NCI-H1417 (cell line): ENCODE measurements around the gene DHX15.

Experiments used
- DNase-seq, 3 experiments: peaks; one replicate each; lab custom pipeline; 2025; lab: John Stamatoyannopoulos, UW

The DHX15 gene

DNA sequence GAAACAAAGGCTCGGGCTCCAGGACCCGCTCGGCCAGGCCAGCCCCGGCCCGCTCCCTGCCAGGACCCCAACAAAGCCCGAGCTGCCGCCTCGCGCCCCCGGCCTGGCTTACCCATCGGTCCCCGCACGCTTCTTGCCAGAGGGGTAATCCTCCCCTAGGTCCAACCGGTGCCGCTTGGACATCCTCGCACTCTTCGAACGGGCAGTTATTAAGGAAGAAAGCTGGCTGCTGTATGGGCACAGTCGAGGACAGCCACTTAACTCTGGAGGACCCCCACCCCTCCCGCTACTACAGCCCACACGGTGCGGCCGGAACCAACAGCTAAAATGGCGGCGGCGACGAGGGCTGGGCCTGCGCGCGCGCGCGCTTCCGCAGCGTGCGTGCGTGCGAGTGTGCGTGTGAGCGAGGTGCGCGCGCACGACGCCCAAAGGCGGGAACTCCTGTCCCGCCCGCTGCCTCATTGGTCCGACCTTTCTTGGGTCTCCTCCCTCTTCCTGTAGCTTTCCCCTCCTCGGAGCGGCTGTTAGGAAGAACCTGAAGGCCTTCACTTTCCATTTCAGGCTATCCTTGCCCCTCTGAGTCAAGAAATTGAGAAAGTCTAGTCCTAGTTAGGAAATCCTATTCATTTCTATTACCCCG lies at the start of gene DHX15:
Gene DHX15 (minus strand): TSS at position 344 of the 640 bp plus-strand sequence. CDS start 161 bp downstream, at position 183.
- peak; percentile 95 to 99 (median 97) for DNase-seq

DNA sequence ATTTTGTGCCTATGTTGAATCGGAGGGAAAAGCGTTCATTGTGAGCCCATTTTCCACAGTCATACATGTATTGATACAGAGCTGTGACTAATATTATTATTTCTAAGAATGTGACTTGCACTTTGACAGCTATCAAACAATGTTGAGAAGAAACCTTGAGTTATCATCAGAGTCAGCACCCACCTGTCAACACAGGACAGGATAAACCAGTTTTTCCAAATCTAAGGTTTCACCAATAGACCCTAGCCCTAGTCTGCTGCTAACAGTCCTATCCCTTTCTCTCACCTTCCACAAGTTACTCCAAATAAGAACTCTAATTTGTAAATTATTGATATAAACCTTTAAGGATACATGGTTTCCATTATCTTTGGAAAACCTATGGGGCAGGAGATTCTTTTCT lies 47.7 kb upstream of the DHX15 start:
- DNase-seq: no peak

DNA sequence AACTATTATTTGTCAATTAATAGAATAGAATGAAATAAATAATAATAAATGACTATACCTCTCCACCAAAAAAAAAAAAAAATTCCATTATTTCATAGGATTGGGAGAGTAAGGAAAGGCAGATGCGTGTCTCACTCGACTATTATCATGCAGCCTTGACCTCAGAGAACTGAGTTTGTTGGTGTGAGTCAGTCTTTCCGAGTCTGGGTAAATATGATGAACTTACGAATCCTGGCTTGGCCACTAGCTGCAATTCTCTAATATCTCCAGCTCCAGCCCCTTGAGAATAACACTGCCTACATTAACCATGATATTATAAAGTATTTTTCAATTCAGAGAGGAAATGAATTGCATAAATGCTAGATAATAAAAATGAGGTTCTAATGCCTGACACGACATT lies 46.6 kb upstream of the DHX15 start:
- DNase-seq: no peak

DNA sequence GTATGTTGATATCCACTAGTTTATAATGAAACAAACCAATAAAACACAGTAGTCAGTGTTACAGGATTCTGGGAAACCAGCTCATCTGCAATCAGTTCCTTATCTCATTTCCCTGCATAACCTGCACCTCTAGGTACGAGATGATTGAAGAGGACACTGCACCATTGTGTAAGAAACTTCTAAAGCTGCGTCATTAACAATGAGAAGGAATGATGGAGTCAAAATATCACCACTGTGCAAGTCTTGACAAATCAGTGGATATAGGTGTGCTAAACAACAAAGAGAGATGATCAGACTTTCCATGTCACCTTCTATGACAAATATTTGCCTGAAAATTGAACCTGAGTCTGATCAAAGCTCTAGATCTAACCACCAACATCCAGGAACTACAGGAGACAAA lies 40.7 kb upstream of the DHX15 start:
- DNase-seq: no peak

DNA sequence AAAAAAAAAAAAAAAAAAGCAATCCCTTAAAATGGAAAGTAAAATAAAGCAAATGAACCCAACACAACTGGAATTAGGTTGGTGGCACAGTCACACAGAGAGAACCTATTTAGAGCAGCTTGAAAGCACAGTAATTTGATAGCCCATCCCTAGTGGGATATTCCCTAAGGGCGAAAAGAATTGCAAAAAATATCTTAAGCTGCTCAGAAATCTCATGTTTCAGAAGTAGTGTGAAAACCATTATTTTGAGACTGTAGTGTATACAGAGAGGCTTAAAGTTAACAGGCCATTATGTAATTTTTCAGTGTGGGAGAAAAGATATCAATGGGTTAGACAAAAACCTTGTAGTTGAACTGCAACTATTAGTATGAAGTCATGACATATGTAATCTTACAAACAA lies 40.0 kb upstream of the DHX15 start:
- no peak for DNase-seq

DNA sequence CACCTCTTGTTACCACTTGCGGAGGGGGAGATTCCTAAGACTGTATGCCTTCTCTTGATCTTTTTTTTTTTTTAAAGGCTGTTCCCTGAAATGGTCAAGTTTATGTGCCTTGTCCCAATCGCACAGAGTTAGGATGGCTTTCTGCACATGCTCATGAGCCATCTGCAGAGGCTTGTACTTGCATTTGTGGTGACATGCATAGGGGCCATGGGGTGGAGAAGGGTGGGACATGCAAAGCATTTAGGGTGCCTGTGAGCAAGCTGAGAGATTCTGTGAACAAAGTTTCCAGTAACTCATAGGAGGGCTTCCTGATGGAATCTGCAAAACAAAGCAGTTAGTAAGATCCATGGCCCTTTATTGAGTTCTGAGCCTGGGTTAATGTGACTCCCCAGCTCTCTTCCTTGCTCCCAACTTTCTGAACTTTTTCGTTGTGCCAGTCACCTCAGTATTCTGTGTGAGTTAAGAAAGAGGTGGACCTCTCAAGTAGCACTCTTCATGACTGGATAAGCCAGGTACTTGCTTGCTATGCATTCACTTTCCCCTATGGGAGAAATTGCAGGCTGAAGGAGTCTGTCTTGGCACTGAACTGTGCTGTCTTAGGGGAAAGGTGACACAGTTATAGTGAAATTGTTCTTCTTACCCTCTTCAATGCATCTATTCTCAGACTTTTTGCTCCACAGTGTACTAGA lies 37.9 kb upstream of the DHX15 start:
- DNase-seq: no peak

DNA sequence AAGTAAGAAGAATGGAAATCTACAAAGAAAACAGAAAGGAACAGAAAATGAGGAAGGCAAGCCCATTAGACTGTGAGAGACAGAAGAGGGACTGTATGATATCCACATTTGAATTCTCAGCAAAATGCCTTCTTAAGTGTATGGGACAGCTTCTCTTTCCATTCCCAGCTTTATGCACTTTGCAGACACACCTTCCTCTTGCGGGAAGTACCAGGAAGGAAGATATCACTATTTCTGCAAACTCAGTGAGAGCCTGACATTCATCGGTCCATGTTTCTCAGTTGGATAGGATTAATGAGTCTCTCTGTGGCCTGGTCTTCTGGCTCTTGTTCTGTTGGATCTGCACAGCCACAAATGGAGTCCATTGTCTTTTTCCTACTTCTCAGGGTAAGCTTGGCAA lies 31.6 kb upstream of the DHX15 start:
- DNase-seq: no peak

DNA sequence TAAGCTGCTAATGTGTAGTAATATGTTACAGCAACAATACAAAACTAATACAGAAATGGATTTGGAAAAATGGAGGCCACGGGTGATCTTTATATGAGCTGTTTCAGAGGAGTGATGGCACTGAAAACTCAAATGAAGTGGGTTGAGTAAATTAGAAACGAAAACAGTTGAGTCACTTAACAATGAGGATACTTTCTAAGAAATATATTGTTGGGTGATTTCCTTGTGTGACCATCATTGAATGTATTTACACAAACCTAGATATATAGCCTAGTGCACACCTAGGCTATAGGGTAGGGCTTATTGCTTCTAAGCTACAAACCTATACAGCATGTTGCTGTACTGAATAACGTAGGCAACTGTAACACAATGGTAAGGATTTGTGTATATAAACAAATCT lies 30.5 kb upstream of the DHX15 start:
- no peak for DNase-seq

DNA sequence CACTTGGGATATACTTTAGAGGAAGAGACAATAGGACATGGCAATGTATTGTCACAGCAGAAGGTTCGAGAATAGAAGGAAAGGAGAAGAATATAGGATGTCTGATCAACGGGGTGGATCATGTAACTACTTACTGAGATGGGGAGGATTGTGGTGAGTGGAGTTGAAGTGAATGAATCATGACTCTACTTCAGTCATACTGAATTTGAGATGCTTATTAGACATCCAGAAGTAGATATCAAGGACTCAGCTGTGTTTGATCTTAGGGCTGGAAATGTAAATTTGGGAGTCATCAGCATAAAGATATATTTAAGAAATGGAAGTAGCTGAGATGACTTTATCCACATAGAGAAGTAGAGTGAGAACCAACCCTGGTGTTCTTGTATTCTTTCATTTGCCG lies 29.1 kb upstream of the DHX15 start:
- no peak for DNase-seq

DNA sequence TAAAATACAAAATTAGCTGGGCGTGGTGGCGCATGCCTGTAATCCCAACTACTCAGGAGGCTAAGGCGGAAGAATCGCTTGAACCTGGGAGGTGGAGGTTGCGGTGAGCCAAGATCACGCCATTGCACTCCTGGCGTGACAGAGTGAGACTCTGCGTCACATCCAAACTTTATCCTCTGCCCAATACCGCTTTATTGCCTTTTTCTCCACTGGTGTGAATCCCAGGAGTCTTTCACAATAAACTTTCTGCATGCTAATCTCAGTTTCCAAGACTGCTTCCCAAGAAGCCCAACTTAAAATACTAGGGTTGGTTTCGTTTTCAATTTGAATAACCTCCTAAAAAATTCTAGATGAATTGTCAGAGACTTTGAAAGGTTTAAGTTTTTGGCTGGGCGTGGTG lies 27.2 kb upstream of the DHX15 start:
- no peak for DNase-seq

DNA sequence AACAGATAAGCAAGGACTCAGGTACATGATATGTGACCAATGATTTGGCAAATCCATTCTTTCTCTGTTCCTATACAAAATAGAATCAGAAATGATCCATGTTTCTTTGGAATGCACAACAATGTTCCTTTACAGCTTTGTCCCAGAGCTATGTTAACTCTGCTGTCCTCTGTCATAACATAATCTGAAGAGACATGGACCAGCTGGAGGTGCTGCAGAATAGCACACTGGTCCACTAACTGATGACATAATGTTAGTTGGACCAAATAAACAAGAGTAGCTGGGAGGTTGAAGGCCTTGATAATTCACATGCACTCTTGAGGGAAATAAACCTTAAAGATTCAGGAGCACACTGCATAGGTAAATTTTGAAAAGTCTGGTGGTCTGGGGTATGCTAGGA lies 23.0 kb upstream of the DHX15 start:
- no peak for DNase-seq

DNA sequence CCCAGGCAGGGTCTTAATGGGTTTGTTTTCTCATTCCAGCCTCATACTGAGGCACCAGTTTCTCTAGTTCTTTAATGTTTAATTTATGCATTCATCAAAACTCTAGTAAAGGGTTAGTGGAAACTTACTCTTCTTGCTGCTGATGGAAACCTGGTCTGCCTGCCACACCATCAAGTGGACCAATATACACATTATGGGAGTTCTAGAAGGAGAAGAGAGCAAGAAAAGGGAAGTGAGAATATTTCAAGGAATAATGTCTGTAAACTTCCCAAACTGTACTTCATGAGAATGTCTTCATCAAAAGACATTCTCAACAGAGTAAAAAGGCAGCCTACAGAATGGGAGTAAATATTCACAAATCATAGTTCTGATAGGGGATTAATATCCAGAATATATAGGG lies 20.9 kb upstream of the DHX15 start:
- no peak for DNase-seq

DNA sequence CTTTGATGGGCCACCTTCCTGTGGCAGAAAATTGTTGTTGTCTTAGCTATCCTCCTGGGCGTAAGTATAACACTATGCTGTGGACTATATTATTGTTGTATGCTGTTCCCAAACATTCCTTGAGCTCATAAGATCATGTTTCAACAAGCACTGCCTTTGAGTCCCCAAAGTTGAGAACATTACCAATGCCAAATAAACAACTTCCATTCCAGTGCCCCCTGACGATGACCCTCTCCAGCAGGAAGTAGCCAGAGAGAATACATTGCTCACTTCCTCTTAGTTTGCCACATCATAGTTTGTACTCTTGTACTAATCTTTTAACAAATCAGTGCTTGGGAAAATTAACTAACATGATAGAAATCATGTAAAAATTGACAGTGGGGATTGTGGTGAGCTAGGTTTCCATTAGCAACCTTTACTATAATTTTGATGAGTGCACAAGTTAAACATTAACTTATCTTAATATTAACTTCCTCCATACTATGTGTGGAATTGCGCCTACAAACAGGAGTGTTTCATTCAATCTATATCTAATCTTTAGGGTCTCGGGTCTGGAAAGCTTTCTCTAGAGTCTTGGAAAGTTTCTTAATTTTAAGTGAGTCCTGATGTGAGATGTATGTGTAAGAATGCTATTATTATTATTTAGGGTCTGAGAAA lies 20.3 kb upstream of the DHX15 start:
- no peak for DNase-seq

DNA sequence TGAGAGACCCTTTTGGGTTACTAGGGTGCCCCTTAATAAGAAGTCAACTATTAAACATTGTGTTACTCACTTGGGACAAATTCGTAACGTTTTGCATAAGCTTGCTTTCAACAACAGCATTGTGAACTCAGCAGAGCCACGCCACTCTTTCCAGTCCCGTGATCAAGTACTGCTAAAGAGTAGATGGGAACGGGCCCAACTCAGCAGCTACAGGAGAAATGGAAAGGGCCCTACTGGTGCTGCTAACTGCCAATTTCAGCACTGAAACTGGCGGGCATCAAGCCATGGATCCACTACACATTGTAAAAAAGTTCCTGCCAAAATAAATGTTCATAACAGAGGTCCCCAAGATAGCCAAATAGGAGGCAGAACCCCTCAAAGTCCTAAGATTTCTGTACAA lies 19.0 kb upstream of the DHX15 start:
- no peak for DNase-seq

DNA sequence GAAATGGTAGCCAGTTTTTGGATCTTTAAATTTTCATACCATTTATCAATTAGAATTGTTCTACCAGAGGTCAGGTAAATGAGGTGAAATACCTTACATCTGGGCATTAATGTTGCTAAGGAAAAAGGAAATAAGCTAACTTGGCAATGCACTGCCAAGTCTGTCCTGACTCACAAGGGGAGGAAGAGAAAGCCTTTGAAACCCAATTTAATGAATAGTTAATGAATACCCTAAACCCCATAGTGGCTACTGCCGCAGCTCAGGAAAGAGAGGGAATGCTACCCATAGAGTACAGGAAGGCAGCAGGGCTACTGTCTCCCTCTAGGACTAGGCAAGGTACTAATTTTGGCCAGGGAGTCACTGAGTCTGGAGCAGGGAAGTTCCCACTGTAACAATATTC lies 16.8 kb upstream of the DHX15 start:
- no peak for DNase-seq

DNA sequence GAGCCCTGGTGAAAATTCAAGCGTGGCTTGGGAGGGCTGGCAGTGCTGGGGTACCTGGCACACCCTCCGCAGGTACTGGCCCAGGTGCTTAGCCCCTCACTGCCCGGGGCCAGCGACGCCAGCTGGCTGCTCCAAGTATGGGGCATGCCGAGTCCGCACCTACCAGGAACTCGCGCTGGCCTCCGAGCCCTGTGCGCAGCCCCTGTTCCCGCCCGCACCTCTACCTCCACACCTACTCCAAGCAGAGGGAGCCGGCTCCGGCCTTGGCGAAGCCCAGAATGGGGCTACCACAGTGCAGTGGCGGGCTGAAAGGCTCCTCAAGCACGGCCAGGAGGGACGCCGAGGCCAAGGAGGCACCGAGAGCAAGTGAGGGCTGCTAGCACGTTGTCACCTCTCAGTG lies 14.9 kb upstream of the DHX15 start:
- no peak for DNase-seq

DNA sequence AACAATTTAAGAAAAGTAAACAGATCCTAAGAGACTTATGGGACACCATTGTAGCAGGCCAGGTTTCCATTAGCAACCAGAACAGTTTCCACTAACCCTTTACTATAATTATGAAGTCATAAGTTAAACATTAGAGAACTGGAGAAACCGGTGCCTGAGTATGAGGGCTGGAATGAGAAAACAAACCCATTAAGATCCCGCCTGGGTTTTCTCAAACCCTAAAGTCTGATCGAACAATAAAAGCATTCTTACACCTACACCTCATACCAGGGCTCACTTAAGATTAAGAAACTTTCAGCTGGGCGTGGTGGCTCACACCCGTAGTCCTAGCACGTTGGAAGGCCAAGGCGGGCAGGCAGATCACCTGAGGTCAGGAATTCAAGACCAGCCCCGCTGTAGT lies 13.7 kb upstream of the DHX15 start:
- DNase-seq: no peak

DNA sequence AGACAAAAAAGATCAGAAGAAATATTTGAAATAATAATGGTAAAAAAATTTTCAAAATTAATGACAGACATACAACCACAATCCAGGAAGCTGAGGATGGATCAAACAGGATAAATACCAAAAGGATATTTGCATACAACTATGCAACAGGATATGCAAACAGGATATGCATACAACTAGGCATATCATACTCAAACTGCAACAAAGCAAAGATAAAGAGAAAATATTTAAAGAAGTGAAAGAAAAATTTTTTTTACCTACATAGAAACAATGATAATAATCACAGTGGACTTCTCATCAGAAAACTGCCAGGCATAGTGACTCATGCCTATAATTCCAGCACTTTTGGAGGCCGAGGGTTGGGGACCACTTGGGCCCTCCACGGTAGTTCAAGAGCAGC lies 11.3 kb upstream of the DHX15 start:
- no peak for DNase-seq

DNA sequence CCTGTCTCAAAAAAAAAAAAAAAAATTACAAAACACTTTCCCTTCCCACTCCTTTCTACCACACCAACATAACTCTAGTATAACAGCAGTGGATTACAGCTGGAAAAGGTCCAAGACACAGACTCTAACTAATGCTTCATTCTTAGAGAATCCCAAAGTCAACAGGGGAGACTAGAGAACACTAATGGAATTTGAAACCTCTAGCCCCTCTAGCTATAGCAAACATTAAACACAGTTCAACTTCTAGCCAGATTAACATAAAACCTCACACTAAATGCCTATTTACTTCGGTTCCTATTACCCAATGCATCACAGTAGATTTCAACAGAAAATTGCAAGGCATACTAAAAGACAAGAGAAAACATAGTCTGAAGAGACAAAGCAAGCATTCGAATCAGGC lies 10.5 kb upstream of the DHX15 start:
- DNase-seq: no peak

DNA sequence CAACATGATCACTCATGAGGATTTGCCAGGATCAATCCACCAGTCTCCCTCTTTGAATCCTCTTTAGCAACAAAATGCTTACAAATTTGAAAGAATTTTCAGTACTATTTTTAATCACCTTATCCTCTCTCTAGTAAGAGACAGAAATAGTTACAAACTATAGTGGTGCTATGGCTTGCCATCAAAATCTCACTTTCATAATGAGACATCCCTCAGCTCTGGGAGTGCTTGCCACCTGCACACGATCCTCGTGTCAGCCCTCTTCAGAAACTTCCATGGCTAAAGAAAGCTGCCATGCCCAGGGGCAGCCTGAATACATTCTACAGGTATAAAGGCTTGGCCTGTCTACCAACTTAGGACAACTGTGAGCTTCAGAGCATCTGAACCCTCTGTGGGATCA lies 5.1 kb upstream of the DHX15 start:
- no peak for DNase-seq

DNA sequence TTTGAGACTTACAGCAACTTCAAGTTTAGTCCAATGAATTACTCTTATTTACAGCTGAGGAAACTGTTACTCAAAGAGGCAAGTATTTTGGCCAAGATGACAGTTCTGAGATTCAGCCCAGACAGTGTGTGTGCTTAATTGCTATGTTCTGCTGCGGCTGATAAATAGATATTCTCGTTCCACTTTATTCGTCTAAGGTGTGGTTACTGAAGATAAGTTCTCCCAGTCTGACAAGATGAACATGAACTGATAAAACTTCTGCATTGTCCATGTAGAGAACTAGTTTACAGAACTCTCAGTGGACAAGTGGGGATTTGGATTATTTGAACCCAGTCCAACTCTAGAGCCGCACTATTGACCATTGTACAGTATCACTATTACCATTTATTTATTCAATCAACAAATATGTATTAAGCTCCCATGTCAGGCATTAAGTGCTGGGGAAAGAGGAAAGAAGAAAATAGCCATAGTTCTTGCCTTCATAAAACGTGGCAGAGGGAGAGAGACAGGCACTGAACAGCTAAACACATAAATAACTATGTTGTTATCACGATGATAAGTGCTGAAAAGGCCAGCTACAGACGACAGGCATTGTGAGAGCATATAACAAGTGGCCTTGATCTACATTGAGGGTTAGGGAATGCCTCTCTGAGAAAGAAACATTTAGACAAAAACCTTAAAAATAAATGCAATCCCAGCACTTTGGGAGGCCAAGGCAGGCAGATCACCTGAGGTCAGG lies 4.0 kb upstream of the DHX15 start:
- DNase-seq: no peak

DNA sequence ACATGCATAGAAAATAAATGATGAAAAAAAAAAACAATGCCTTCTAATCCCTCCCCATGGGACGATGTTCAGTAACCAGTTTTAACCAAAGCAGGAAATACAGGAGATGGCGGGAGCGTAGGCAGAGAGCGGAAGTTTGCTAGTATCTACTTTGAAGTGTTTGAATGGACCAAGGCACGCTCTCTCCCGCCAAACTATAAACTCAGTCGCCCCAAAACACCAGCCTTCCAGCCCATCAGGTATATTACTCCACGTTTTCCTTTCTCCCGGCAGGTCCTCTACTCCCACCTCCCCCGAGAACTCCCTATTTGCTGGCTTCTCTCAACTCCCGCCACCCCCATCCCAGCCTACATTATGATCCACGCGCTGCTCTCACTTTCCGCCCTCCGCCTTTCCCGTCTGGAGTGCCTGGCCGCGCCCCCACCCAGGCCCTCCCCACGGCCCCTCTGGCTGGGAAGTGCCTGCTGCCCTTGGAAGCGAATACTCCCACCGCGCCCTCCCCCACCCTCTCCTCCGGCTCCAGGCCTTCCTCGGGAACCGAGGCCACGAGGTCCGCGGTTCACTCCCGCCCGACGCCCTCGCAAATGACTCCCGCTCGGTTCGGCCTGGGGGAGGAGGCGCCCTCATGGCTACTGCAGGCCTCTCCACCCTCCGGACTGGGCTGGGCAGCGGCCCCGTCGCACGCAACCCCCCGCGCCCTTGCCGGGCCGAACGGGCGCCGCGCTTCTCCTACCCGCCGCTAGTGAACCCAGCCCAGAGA lies 723 bp downstream of the DHX15 start:
- DNase-seq: peak; percentile 67 to 87 (median 86)
